Activated B cell treated with CpG ODN at 0.5 μM for 24 hours (primary cell): ENCODE measurements around the gene FAM50B. TPM values are rescaled to one million over a fixed set of nuclear protein-coding genes. Genes with fewer than 3 reads are reported as not detected.

Experiments
- ATAC-seq: fragments of 200-7000 bp; cut with Tn5 transposase; one replicate; pipeline ENCODE4 v1.10.0; 2021; ENCODE audit warnings: low read depth, mild to moderate bottlenecking, moderate library complexity
- CTCF ChIA-PET: fragments of 350-600 bp; sonication (Branson Sonifier 250); formaldehyde crosslinking; loops from one replicate; lab custom pipeline; 2021; ENCODE audit warnings: antibody characterized with exemption; lab: Charles Lee
- POLR2A ChIA-PET: fragments of 350-600 bp; sonication (Branson Sonifier 250); formaldehyde crosslinking; loops from one replicate; lab custom pipeline; 2021; ENCODE audit warnings: antibody characterized with exemption; lab: Charles Lee
- DNase-seq: peaks from one replicate; pipeline ENCODE4 v3.0.0; 2022
- H3K27ac Mint-ChIP-seq: one replicate; pipeline ENCODE4 v1.8.0; 2020; ENCODE audit warnings: mixed read lengths
- H3K27me3 Mint-ChIP-seq: one replicate; pipeline ENCODE4 v1.8.0; 2021; ENCODE audit warnings: mixed read lengths
- H3K36me3 Mint-ChIP-seq: one replicate; pipeline ENCODE4 v1.8.0; 2021; ENCODE audit warnings: low read depth, mixed read lengths
- H3K4me1 Mint-ChIP-seq: one replicate; pipeline ENCODE4 v1.8.0; 2021; ENCODE audit warnings: mixed read lengths
- H3K4me3 Mint-ChIP-seq: one replicate; pipeline ENCODE4 v1.8.0; 2020; ENCODE audit warnings: mild to moderate bottlenecking, mixed read lengths
- H3K9me3 Mint-ChIP-seq: one replicate; pipeline ENCODE4 v1.8.0; 2020; ENCODE audit warnings: mixed read lengths
- intact Hi-C: fragments of 100-400 bp; cut with micrococcal nuclease; formaldehyde crosslinking; loops from one replicate; pipeline ENCODE4 v1.15.1; 2024
- total RNA-seq: library from RNA; stranded (reverse); gene quantifications from 2 replicates; pipeline ENCODE4 v1.2.3, GENCODE V29; 2022
- TF ChIP-seq, protein P1 (sequence below): fragments of 200-600 bp; IDR thresholded peaks from one replicate; pipeline ENCODE4 v1.8.0; 2022; ENCODE audit warnings: antibody characterized with exemption, mild to moderate bottlenecking

FAM50B gene
- total RNA-seq, 1 donor from 2014 or later = 8.1 TPM

- no peaks in the 10 kb centered on the region for H3K36me3 Mint-ChIP-seq
- TF ChIP-seq, protein P1, sequence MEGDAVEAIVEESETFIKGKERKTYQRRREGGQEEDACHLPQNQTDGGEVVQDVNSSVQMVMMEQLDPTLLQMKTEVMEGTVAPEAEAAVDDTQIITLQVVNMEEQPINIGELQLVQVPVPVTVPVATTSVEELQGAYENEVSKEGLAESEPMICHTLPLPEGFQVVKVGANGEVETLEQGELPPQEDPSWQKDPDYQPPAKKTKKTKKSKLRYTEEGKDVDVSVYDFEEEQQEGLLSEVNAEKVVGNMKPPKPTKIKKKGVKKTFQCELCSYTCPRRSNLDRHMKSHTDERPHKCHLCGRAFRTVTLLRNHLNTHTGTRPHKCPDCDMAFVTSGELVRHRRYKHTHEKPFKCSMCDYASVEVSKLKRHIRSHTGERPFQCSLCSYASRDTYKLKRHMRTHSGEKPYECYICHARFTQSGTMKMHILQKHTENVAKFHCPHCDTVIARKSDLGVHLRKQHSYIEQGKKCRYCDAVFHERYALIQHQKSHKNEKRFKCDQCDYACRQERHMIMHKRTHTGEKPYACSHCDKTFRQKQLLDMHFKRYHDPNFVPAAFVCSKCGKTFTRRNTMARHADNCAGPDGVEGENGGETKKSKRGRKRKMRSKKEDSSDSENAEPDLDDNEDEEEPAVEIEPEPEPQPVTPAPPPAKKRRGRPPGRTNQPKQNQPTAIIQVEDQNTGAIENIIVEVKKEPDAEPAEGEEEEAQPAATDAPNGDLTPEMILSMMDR = no peak
- no peak overlapping the region for H3K27ac Mint-ChIP-seq
- H3K27me3 Mint-ChIP-seq = peaks cover 5% of the 10 kb centered on the region
- H3K9me3 Mint-ChIP-seq = no peaks in the 10 kb centered on the region
- DNase-seq = no peak
- ChIA-PET POLR2A (interaction anchor here (1.1 kb wide), 1 partner anchor 206 kb away, joined by 3 read pairs; no protein-coding TSS in a partner anchor), CTCF (no interaction called here)
- no peaks in the 10 kb centered on the region for H3K4me1 Mint-ChIP-seq
- H3K4me3 Mint-ChIP-seq = no peak overlapping the region
- intact Hi-C loops = no loop called here
- ATAC-seq = no peak
Measured at GRCh38 chr6:3835785-3836184, 13.4 kb upstream of the FAM50B start.

GRCh38 chr6:3836566-3836965 lies 12.6 kb upstream of the FAM50B start:
- Mint-ChIP-seq H3K9me3 (no peaks in the 10 kb centered on the region), H3K4me3 (no peak overlapping the region)
- ATAC-seq = no peak

GRCh38 chr6:3837781-3838180 lies 11.4 kb upstream of the FAM50B start:
- H3K27me3 Mint-ChIP-seq = peaks cover 1% of the 10 kb centered on the region
- H3K9me3 Mint-ChIP-seq = no peaks in the 10 kb centered on the region
- TF ChIP-seq, protein P1 = no peak
- ChIA-PET CTCF (no interaction called here), POLR2A (no interaction called here)
- H3K27ac Mint-ChIP-seq = no peak overlapping the region
- H3K4me3 Mint-ChIP-seq = no peak overlapping the region
- ATAC-seq = no peak
- peaks cover 2% of the 10 kb centered on the region for H3K4me1 Mint-ChIP-seq
- intact Hi-C loops = no loop called here
- no peaks in the 10 kb centered on the region for H3K36me3 Mint-ChIP-seq
- DNase-seq = no peak

More at GRCh38 chr6:3836566-3836965, 12.6 kb upstream of the FAM50B start:
- Mint-ChIP-seq H3K4me1 (no peaks in the 10 kb centered on the region), H3K27me3 (peaks cover 6% of the 10 kb centered on the region), H3K27ac (no peak overlapping the region), H3K36me3 (no peaks in the 10 kb centered on the region)
- TF ChIP-seq, protein P1 = no peak
- no peak for DNase-seq
- intact Hi-C loops = no loop called here
- ChIA-PET POLR2A (no interaction called here), CTCF (no interaction called here)

GRCh38 chr6:3838992-3839867 lies 9.9 kb upstream of the FAM50B start:
- Mint-ChIP-seq H3K27me3 (peaks cover 1% of the 10 kb centered on the region), H3K4me1 (peaks cover 9% of the 10 kb centered on the region), H3K36me3 (no peaks in the 10 kb centered on the region), H3K9me3 (no peaks in the 10 kb centered on the region), H3K27ac (no peak overlapping the region), H3K4me3 (no peak overlapping the region)
- no peak for ATAC-seq
- POLR2A ChIA-PET = no interaction called here
- TF ChIP-seq, protein P1 = no peak
- intact Hi-C loops = no loop called here
- no peak for DNase-seq
- CTCF ChIA-PET = no interaction called here

DNA sequence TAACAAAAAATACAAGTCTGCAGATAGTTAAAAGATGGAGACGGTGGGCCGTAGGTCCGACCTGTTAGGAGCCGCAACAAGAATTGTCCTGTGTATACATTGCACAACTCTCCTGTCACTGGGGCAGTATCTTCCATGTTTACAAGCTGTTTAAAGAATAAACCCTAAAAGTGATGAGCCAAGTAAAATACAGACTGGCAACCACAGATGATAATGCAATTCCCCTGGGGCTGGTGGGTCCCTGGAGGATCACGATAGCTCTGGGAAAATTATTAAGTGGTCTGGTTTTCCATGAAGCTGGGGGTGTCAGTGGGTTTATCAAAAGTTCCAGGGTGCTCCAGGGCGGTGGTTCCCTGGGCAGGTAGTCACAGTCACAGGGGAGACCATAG lies 8.1 kb upstream of the FAM50B start:
- Mint-ChIP-seq H3K27me3 (peaks cover 1% of the 10 kb centered on the region), H3K27ac (no peak overlapping the region), H3K4me1 (peaks cover 11% of the 10 kb centered on the region), H3K9me3 (no peaks in the 10 kb centered on the region), H3K4me3 (no peak overlapping the region), H3K36me3 (no peaks in the 10 kb centered on the region)
- TF ChIP-seq, protein P1 = no peak
- no peak for DNase-seq
- CTCF ChIA-PET = no interaction called here
- ATAC-seq = no peak
- POLR2A ChIA-PET = no interaction called here
- intact Hi-C loops = no loop called here
